H9 (cell line): Measurements from ENCODE around the gene EDN1. TPM values are rescaled to one million over a fixed set of nuclear protein-coding genes. Genes with fewer than 3 reads are reported as not detected.

Source experiments
- DNase-seq: peaks from one replicate; pipeline ENCODE4 v3.0.0-alpha.2; 2017
- H2AFZ ChIP-seq: one replicate; pipeline ENCODE4 v1.6.1; 2013; ENCODE audit warnings: mild to moderate bottlenecking, low read length, control low read depth, moderate library complexity
- H2AK5ac ChIP-seq: 2 replicates; pipeline ENCODE4 v1.6.1; 2013; ENCODE audit warnings: low read length, control low read depth, mixed read lengths; ENCODE audit not compliant: insufficient read length
- H2BK120ac ChIP-seq: one replicate; pipeline ENCODE4 v1.6.1; 2013; ENCODE audit warnings: low read depth, mild to moderate bottlenecking, low read length, control low read depth, inconsistent platforms; ENCODE audit not compliant: poor library complexity, severe bottlenecking
- H2BK12ac ChIP-seq: 2 replicates; pipeline ENCODE4 v1.6.1; 2013; ENCODE audit warnings: low read length, control low read depth, mixed read lengths, low read depth; ENCODE audit not compliant: insufficient read length
- H2BK15ac ChIP-seq: 2 replicates; pipeline ENCODE4 v1.6.1; 2013; ENCODE audit warnings: low read depth, low read length, control low read depth
- H2BK20ac ChIP-seq: one replicate; pipeline ENCODE4 v1.6.1; 2013; ENCODE audit warnings: low read depth, mild to moderate bottlenecking, low read length, control low read depth, inconsistent platforms; ENCODE audit not compliant: poor library complexity, severe bottlenecking
- H2BK5ac ChIP-seq: 2 replicates; pipeline ENCODE4 v1.6.1; 2013; ENCODE audit warnings: low read length, control low read depth, mixed read lengths; ENCODE audit not compliant: insufficient read length
- H3K14ac ChIP-seq: 2 replicates; pipeline ENCODE4 v1.6.1; 2013; ENCODE audit warnings: low read length, control low read depth; ENCODE audit not compliant: insufficient read depth
- H3K18ac ChIP-seq: 2 replicates; pipeline ENCODE4 v1.6.1; 2013; ENCODE audit warnings: low read depth, mild to moderate bottlenecking, mixed read lengths, low read length, control low read depth; ENCODE audit not compliant: insufficient read length
- H3K23ac ChIP-seq: 2 replicates; pipeline ENCODE4 v1.6.1; 2013; ENCODE audit warnings: low read length, control low read depth, mixed read lengths, low read depth; ENCODE audit not compliant: insufficient read length
- H3K23me2 ChIP-seq: 2 replicates; pipeline ENCODE4 v1.6.1; 2013; ENCODE audit warnings: low read depth, mild to moderate bottlenecking, mixed read lengths, low read length, control low read depth; ENCODE audit not compliant: insufficient read length, poor library complexity, severe bottlenecking
- H3K27ac ChIP-seq: 2 replicates; pipeline ENCODE4 v1.5.1; 2013; ENCODE audit warnings: low read length, control low read depth, mixed read lengths, low read depth; ENCODE audit not compliant: insufficient read length
- H3K27me3 ChIP-seq: 2 replicates; pipeline ENCODE4 v1.6.1; 2013; ENCODE audit warnings: low read length, control low read depth, inconsistent platforms; ENCODE audit not compliant: insufficient read depth
- H3K4ac ChIP-seq: 2 replicates; pipeline ENCODE4 v1.6.1; 2013; ENCODE audit warnings: low read depth, mild to moderate bottlenecking, control low read depth, inconsistent platforms, low read length, moderate library complexity
- H3K4me1 ChIP-seq: 2 replicates; pipeline ENCODE4 v1.6.1; 2013; ENCODE audit warnings: low read length, control low read depth, inconsistent platforms; ENCODE audit not compliant: insufficient read depth
- H3K4me2 ChIP-seq: 2 replicates; pipeline ENCODE4 v1.6.1; 2013; ENCODE audit warnings: low read length, control low read depth, mixed read lengths; ENCODE audit not compliant: insufficient read length, insufficient read depth
- H3K56ac ChIP-seq: 2 replicates; pipeline ENCODE4 v1.6.1; 2013; ENCODE audit warnings: low read depth, mild to moderate bottlenecking, mixed read lengths, low read length, control low read depth; ENCODE audit not compliant: insufficient read length
- H3K79me1 ChIP-seq: 2 replicates; pipeline ENCODE4 v1.6.1; 2013; ENCODE audit warnings: low read depth, mild to moderate bottlenecking, moderate library complexity, low read length, control low read depth, inconsistent platforms; ENCODE audit not compliant: insufficient read depth, poor library complexity, severe bottlenecking
- H3K79me2 ChIP-seq: 2 replicates; pipeline ENCODE4 v1.6.1; 2013; ENCODE audit warnings: low read length, control low read depth, inconsistent platforms; ENCODE audit not compliant: insufficient read depth
- H3K9ac ChIP-seq: 2 replicates; pipeline ENCODE4 v1.6.1; 2013; ENCODE audit warnings: low read length, control low read depth, mixed read lengths; ENCODE audit not compliant: insufficient read length; ENCODE audit errors: extremely low read depth
- H3K9me3 ChIP-seq: one replicate; pipeline ENCODE4 v1.6.1; 2013; ENCODE audit warnings: low read depth, low read length, inconsistent platforms; ENCODE audit not compliant: control insufficient read depth
- H3T11ph ChIP-seq: one replicate; pipeline ENCODE4 v1.6.1; 2013; ENCODE audit warnings: mild to moderate bottlenecking, low read length, control low read depth, inconsistent platforms
- H4K20me1 ChIP-seq: one replicate; pipeline ENCODE4 v1.6.1; 2013; ENCODE audit not compliant: control insufficient read depth, insufficient read length, insufficient read depth
- H4K5ac ChIP-seq: 2 replicates; pipeline ENCODE4 v1.6.1; 2013; ENCODE audit warnings: low read depth, mild to moderate bottlenecking, mixed read lengths, low read length, control low read depth; ENCODE audit not compliant: insufficient read length
- H4K8ac ChIP-seq: replicated peaks from 2 replicates; pipeline ENCODE4 v1.6.1; 2013; ENCODE audit warnings: low read length, control low read depth, mixed read lengths, low read depth; ENCODE audit not compliant: insufficient read length
- H4K91ac ChIP-seq: 2 replicates; pipeline ENCODE4 v1.6.1; 2013; ENCODE audit warnings: low read depth, mild to moderate bottlenecking, moderate library complexity, mixed read lengths, low read length, control low read depth; ENCODE audit not compliant: insufficient read length
- H3K27ac Mint-ChIP-seq, 3 experiments: 2 replicates in 2 of 3; 3 replicates in 1 of 3; pipeline ENCODE4 v1.8.0; 2020 to 2021; ENCODE audit warnings: mixed read lengths in 3 of 3, mild to moderate bottlenecking in 1 of 3, moderate library complexity in 1 of 3
- H3K27me3 Mint-ChIP-seq: 2 replicates; pipeline ENCODE4 v1.8.0; 2021; ENCODE audit warnings: low read depth, mild to moderate bottlenecking, moderate library complexity, mixed read lengths
- H3K36me3 Mint-ChIP-seq, 3 experiments: 2 replicates in 2 of 3; 3 replicates in 1 of 3; pipeline ENCODE4 v1.8.0; 2020 to 2021; ENCODE audit warnings: low read depth in 3 of 3, mixed read lengths in 3 of 3; ENCODE audit not compliant: insufficient read depth in 1 of 3
- H3K4me1 Mint-ChIP-seq, 2 experiments: 2 replicates each; pipeline ENCODE4 v1.8.0; 2020; ENCODE audit warnings: mixed read lengths in 2 of 2
- H3K4me3 Mint-ChIP-seq, 2 experiments: 2 replicates in 1 of 2; 3 replicates in 1 of 2; pipeline ENCODE4 v1.8.0; 2020 to 2021; ENCODE audit warnings: mild to moderate bottlenecking in 2 of 2, mixed read lengths in 2 of 2, moderate library complexity in 1 of 2
- H3K9me3 Mint-ChIP-seq, 2 experiments: 2 replicates in 1 of 2; 3 replicates in 1 of 2; pipeline ENCODE4 v1.8.0; 2020; ENCODE audit warnings: mild to moderate bottlenecking in 2 of 2, mixed read lengths in 2 of 2, moderate library complexity in 1 of 2
- CTCF ChIP-seq: fragments of 200-600 bp; sonication (generic); conservative IDR thresholded peaks from 3 replicates; pipeline ENCODE4 v1.8.0; 2021; ENCODE audit warnings: antibody characterized with exemption, mild to moderate bottlenecking
- WGBS: extraction: QIAGEN DNeasy Blood & Tissue Kit; methylation state at CpG from one replicate; pipeline ENCODE4 v1.1.7; 2013; ENCODE audit warnings: missing lambda C conversion rate, low lambda C conversion rate, mixed read lengths; ENCODE audit not compliant: insufficient read length; ENCODE audit errors: extremely low coverage; 5-methylcytosine and 5-hydroxymethylcytosine counted together
- total RNA-seq: library from RNA; stranded (reverse); gene quantifications from 2 replicates; pipeline ENCODE4 v1.2.1, GENCODE V29; 2021

Gene EDN1
- total RNA-seq, 1 experiment from 2014 or later: 2.1 TPM

GRCh38 chr6:12334526-12335130 is 44.5 kb downstream of the EDN1 start:
- H4K91ac ChIP-seq: no peak overlapping the region
- no peak overlapping the region for H3K27ac ChIP-seq
- Mint-ChIP-seq H3K27me3 (no peaks in the 10 kb centered on the region), H3K4me1 (peaks cover 37 to 52% of the 10 kb centered on the region in 2 experiments), H3K4me3 (no peak overlapping the region), H3K9me3 (peaks cover 2 to 5% of the 10 kb centered on the region in 2 experiments; a peak in 4 of 5 replicates), H3K27ac (peak overlapping the region in 1 of 3 experiments; percentile 68; a peak in 3 of 7 replicates), H3K36me3 (peaks cover 0 to 4% (median 2%) of the 10 kb centered on the region in 3 experiments; a peak in 5 of 7 replicates)
- H3K79me1 ChIP-seq: no peaks in the 10 kb centered on the region
- H3K4me2 ChIP-seq: no peak overlapping the region
- H2BK12ac ChIP-seq: no peak overlapping the region
- no peak overlapping the region for H2BK120ac ChIP-seq
- H4K8ac ChIP-seq: no peak overlapping the region
- no peak overlapping the region for H2AFZ ChIP-seq
- no peak overlapping the region for H2BK20ac ChIP-seq
- no peak for DNase-seq
- no peak overlapping the region for H3K4ac ChIP-seq
- no peak overlapping the region for H2AK5ac ChIP-seq
- TF ChIP-seq CTCF: no peak
- no peak overlapping the region for H4K5ac ChIP-seq
- no peaks in the 10 kb centered on the region for H4K20me1 ChIP-seq
- H3K27me3 ChIP-seq: no peaks in the 10 kb centered on the region
- H3T11ph ChIP-seq: no peak overlapping the region
- no peaks in the 10 kb centered on the region for H3K23me2 ChIP-seq
- H3K56ac ChIP-seq: no peak overlapping the region
- H3K9me3 ChIP-seq: no peaks in the 10 kb centered on the region
- no peak overlapping the region for H3K18ac ChIP-seq
- H3K9ac ChIP-seq: no peak overlapping the region
- H3K23ac ChIP-seq: no peak overlapping the region
- H3K4me1 ChIP-seq: no peaks in the 10 kb centered on the region; the same call in none of the 2 replicates
- no peaks in the 10 kb centered on the region for H3K79me2 ChIP-seq
- no peak overlapping the region for H3K14ac ChIP-seq
- WGBS: no CpG with 5 or more reads among the region's 4 CpGs
- H2BK5ac ChIP-seq: no peak overlapping the region
- H2BK15ac ChIP-seq: no peak overlapping the region
